ENCODE results near the gene RACGAP1. TPM values are rescaled to one million over a fixed set of nuclear protein-coding genes. Genes with fewer than 3 reads are reported as not detected.
"Not testable (repeated sequence)": the region's sequence is repeated elsewhere in the genome, so short reads cannot be mapped to it uniquely, and the experiment has no call there.

Gene RACGAP1
- polyA plus RNA-seq, 4 donors: 45.4 to 50.4 (median 49.6) TPM

DNA sequence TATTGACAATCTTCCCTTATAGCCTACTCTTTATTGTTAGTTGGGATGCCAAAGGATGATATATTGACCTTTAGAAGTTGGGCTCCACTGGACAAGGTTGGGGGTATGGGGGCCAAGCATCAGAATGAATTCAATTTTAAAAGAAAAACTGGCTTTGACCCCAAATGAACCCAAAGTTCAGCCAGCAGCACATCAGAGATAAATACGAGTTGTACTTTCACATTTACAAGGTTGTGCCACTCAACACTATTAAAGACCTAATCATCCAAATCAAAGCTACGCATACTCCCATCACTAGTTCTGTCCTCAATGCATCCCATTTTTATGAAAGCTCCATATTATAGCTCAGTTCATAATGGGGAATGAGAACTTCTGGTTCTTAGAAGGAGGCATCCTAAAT lies 35.9 kb downstream of the RACGAP1 start:
- DNase-seq (ENCODE audit: low read depth in 4 of 4, low spot score in 3 of 4): not testable (repeated sequence)

DNA sequence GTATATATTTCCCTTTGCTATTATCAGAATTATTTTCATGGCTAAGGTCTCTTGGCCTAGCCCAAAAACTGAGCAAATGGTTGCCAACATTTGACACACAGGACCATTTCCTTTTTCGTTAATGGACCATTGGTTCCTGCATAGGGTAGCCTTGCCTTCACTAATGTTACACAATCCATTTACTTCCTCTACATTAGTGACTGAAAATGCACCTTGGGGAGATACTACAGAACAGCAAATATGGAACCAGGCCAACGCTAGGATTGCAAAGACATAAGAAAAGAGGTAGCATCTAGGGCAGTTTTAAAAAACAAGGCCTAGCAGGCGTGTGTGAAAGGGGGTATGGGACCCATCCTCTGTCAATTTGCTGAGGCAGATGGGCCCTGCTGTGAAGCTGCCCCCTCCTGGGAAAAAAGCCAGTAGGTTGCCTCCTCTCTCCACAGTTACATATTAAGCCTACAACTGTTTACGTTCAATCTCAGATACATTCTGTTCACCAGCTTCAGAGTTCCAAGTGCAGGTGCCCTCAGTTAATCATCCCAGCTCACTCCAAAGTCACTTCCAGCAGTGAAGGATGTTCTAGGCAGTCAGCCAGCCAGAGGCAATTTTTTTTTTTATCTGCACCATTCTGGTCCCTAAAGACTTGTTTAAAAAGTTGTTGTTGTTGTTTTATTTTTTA lies 37.5 kb downstream of the RACGAP1 start:
- no peak for DNase-seq (ENCODE audit: low read depth in 4 of 4, low spot score in 3 of 4)

GRCh38 chr12:49986476-49986875 lies 38.8 kb downstream of the RACGAP1 start:
- not testable (repeated sequence) for DNase-seq (ENCODE audit: low read depth in 4 of 4, low spot score in 3 of 4)

DNA sequence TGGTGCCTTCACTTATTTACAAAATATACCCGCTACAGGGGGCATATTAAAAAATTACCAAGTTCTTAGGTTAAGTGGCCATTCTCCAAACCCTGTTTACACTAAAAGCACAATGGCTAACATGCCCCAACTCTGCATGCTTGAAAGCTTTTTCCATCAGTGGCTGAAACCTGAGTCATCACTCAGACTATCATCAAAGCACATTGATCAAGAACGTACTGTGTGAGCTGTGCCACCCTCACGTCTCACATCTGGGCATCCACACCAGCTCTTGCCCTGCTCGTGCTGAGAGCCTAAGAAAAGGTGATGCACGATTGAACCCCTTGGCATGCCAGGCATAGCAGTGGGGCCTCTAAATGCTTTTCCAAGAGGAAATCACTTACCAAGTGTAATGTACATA lies 39.3 kb downstream of the RACGAP1 start:
- DNase-seq (ENCODE audit: low read depth in 4 of 4, low spot score in 3 of 4): no peak

- DNase-seq (ENCODE audit: low read depth in 4 of 4, low spot score in 3 of 4): no peak
Observed at GRCh38 chr12:49984476-49985359, 40.6 kb downstream of the RACGAP1 start.

- peak in 2 of 4 donors; percentile 65 for DNase-seq (ENCODE audit: low read depth in 4 of 4, low spot score in 3 of 4)
Observed at GRCh38 chr12:49983892-49984291, 41.4 kb downstream of the RACGAP1 start.

GRCh38 chr12:49982246-49983087 lies 42.8 kb downstream of the RACGAP1 start:
- no peak for DNase-seq (ENCODE audit: low read depth in 4 of 4, low spot score in 3 of 4)

- DNase-seq (ENCODE audit: low read depth in 4 of 4, low spot score in 3 of 4): no peak
Observed at GRCh38 chr12:49980501-49981349, 44.6 kb downstream of the RACGAP1 start.

GRCh38 chr12:49979791-49980190 lies 45.5 kb downstream of the RACGAP1 start:
- no peak for DNase-seq (ENCODE audit: low read depth in 4 of 4, low spot score in 3 of 4)

DNA sequence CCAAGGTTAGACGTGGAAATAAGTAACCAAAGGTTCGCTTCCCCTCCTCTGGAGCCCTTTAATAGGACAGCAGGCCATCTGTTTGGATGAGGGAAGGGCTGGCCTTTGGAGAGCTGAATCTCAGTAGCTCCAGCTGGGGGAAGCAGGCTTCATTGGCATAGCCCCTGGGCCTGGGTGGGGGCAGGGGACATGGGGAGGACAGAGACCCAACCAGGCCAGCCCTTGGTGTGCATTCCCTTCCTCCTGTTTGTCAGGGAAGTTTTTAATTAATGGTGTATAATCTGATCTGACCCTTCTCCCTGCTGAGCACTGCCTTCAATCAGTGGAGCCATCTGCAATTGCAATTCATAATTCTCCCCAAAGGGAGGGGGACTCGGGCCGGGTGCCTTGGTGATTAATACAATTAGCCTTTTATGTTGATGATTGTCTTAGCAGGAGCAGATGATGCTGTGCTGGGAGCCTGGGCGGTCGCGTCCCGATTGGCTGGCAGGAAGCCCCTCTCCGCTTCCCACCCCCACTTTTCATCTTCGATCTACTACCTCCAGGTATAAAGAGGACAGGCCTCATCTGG lies 46.2 kb downstream of the RACGAP1 start:
- no peak for DNase-seq (ENCODE audit: low read depth in 4 of 4, low spot score in 3 of 4)

DNA sequence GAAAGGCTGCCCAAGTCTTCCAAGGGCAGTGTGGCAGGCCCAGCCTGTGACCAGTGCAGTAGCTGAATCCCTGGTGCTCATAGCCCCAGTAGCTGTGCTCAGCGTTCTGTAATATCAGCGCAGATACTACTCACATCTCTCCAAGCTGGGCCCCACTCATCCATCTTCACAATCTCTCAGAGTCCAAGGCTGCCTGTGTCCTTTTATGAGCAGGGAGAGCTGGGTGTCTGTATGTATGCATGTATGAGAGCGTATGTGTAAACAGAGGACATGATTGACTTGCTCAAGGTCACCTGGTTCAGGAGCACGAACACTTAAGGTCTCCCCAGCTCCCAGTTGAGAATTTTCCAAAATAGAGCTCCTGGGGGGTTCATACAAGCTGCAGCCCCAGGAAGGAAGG lies 47.2 kb downstream of the RACGAP1 start:
- DNase-seq (ENCODE audit: low read depth in 4 of 4, low spot score in 3 of 4): no peak

DNA sequence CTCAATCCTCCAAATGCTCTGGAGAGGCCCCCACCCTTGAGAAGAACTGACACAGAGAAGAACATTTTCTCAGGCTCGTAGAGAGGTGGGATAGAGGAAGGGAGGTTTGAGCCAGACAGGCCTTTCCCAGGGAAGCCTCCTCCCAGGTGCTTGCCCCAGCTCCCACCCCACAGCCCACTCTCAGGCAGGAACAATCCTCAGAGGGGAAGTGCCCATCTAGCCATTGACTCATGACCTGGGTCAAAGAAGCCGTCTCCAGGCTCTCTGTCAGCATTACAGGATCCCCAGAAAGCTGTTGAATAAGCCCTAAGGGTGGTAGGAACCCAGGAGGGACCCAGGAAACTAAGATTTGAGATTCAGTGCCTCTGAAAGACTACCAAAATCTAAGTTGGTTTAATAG lies 48.7 kb downstream of the RACGAP1 start:
- no peak for DNase-seq (ENCODE audit: low read depth in 4 of 4, low spot score in 3 of 4)

- no peak for DNase-seq (ENCODE audit: low read depth in 4 of 4, low spot score in 3 of 4)
Observed at GRCh38 chr12:49975318-49975761, 50.0 kb downstream of the RACGAP1 start.

GRCh38 chr12:49974677-49975317 lies 50.5 kb downstream of the RACGAP1 start:
- DNase-seq (ENCODE audit: low read depth in 4 of 4, low spot score in 3 of 4): no peak

GRCh38 chr12:49974231-49974675 lies 51.0 kb downstream of the RACGAP1 start:
- no peak for DNase-seq (ENCODE audit: low read depth in 4 of 4, low spot score in 3 of 4)

GRCh38 chr12:49973361-49973830 lies 51.9 kb downstream of the RACGAP1 start:
- DNase-seq (ENCODE audit: low read depth in 4 of 4, low spot score in 3 of 4): no peak

DNA sequence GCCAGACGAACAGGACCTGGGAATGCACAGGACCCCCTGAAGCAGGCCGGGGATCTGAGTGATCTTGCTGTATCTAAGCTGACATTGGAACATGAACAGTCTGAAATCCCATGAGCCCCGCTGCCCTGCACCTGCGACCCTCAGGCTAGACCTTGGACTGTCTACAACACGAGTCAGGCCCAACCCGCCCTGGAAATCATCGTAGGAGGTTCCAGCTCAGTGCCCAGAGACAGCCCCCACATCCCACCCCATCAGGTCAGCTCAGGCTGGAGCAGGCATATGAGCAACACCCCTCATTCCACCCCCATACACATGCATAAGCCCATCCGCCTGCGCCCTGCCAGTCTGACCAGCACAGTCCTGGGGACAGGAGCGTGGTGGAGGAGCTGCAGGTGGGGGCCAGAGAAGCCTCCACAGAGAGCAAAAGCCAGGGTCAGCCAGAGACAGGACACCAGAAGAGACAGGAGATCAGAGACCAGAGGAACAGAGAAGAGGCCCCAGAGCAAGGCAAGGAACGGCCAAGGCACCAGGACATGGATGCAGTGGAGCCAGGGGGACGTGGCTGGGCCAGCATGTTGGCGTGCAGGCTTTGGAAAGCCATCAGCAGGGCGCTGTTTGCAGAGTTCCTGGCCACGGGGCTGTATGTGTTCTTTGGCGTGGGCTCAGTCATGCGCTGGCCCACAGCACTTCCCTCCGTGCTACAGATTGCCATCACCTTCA lies 52.5 kb downstream of the RACGAP1 start, which contains the start of gene AQP6:
Gene AQP6, plus strand, starts transcription at position 307 of the 720 bp plus-strand sequence. Its CDS starts 227 bp downstream, at position 534.
- no peak for DNase-seq (ENCODE audit: low read depth in 4 of 4, low spot score in 3 of 4)

- DNase-seq (ENCODE audit: low read depth in 4 of 4, low spot score in 3 of 4): no peak
Observed at GRCh38 chr12:49972129-49972528, 53.2 kb downstream of the RACGAP1 start.
